ENCODE data around the gene ZFAND6.
"Not testable (repeated sequence)": the region's sequence is repeated elsewhere in the genome, so short reads cannot be mapped to it uniquely, and the experiment has no call there.

The ZFAND6 gene

GRCh38 chr15:80058851-80059785 lies at the start of gene ZFAND6:
Gene ZFAND6 (plus strand): TSS chr15:80059676. CDS start chr15:80120345, 60,669 bp downstream.
- DNase-seq (ENCODE audit: low read depth) = peak; percentile 92

- no peak for DNase-seq (ENCODE audit: low read depth)
Observed at GRCh38 chr15:80010131-80010673, 49.3 kb upstream of the ZFAND6 start.

GRCh38 chr15:80011041-80011523 lies 48.4 kb upstream of the ZFAND6 start:
- not testable (repeated sequence) for DNase-seq (ENCODE audit: low read depth)

GRCh38 chr15:80011596-80011995 lies 47.9 kb upstream of the ZFAND6 start:
- no peak for DNase-seq (ENCODE audit: low read depth)

GRCh38 chr15:80012060-80012726 lies 47.3 kb upstream of the ZFAND6 start:
- no peak for DNase-seq (ENCODE audit: low read depth)

- not testable (repeated sequence) for DNase-seq (ENCODE audit: low read depth)
Observed at GRCh38 chr15:80014186-80014585, 45.3 kb upstream of the ZFAND6 start.

GRCh38 chr15:80015156-80015555 lies 44.3 kb upstream of the ZFAND6 start:
- DNase-seq (ENCODE audit: low read depth) = no peak

- not testable (repeated sequence) for DNase-seq (ENCODE audit: low read depth)
Observed at GRCh38 chr15:80016506-80016905, 43.0 kb upstream of the ZFAND6 start.

GRCh38 chr15:80017139-80017538 lies 42.3 kb upstream of the ZFAND6 start:
- DNase-seq (ENCODE audit: low read depth) = not testable (repeated sequence)

- DNase-seq (ENCODE audit: low read depth) = no peak
Observed at GRCh38 chr15:80019168-80019745, 40.2 kb upstream of the ZFAND6 start.

- not testable (repeated sequence) for DNase-seq (ENCODE audit: low read depth)
Observed at GRCh38 chr15:80020149-80020548, 39.3 kb upstream of the ZFAND6 start.

- DNase-seq (ENCODE audit: low read depth) = no peak
Observed at GRCh38 chr15:80020731-80021130, 38.7 kb upstream of the ZFAND6 start.

- no peak for DNase-seq (ENCODE audit: low read depth)
Observed at GRCh38 chr15:80026310-80026709, 33.2 kb upstream of the ZFAND6 start.

- no peak for DNase-seq (ENCODE audit: low read depth)
Observed at GRCh38 chr15:80026754-80027153, 32.7 kb upstream of the ZFAND6 start.

GRCh38 chr15:80028937-80029336 lies 30.5 kb upstream of the ZFAND6 start:
- no peak for DNase-seq (ENCODE audit: low read depth)

- no peak for DNase-seq (ENCODE audit: low read depth)
Observed at GRCh38 chr15:80031841-80032240, 27.6 kb upstream of the ZFAND6 start.

- DNase-seq (ENCODE audit: low read depth) = no peak
Observed at GRCh38 chr15:80034629-80035028, 24.8 kb upstream of the ZFAND6 start.

- DNase-seq (ENCODE audit: low read depth) = no peak
Observed at GRCh38 chr15:80036071-80036470, 23.4 kb upstream of the ZFAND6 start.

- no peak for DNase-seq (ENCODE audit: low read depth)
Observed at GRCh38 chr15:80041494-80042253, 17.8 kb upstream of the ZFAND6 start.

- no peak for DNase-seq (ENCODE audit: low read depth)
Observed at GRCh38 chr15:80042568-80042967, 16.9 kb upstream of the ZFAND6 start.

GRCh38 chr15:80045219-80045618 lies 14.3 kb upstream of the ZFAND6 start:
- DNase-seq (ENCODE audit: low read depth) = not testable (repeated sequence)

- DNase-seq (ENCODE audit: low read depth) = no peak
Observed at GRCh38 chr15:80049046-80049445, 10.4 kb upstream of the ZFAND6 start.

Data from activated T-cell treated with anti-CD3 and anti-CD28 coated beads for 1 hour (primary cell).